HG02588 (cell line): ENCODE data around the gene NAA60.
"Not testable (repeated sequence)": the region's sequence is repeated elsewhere in the genome, so short reads cannot be mapped to it uniquely, and the experiment has no call there.

Experiments
- ATAC-seq: cut with Tn5 transposase; IDR thresholded peaks from one replicate; pipeline ENCODE4 v1.9.1; 2021; ENCODE audit warnings: mild to moderate bottlenecking, moderate library complexity; ENCODE audit not compliant: unreplicated experiment

Gene NAA60

DNA sequence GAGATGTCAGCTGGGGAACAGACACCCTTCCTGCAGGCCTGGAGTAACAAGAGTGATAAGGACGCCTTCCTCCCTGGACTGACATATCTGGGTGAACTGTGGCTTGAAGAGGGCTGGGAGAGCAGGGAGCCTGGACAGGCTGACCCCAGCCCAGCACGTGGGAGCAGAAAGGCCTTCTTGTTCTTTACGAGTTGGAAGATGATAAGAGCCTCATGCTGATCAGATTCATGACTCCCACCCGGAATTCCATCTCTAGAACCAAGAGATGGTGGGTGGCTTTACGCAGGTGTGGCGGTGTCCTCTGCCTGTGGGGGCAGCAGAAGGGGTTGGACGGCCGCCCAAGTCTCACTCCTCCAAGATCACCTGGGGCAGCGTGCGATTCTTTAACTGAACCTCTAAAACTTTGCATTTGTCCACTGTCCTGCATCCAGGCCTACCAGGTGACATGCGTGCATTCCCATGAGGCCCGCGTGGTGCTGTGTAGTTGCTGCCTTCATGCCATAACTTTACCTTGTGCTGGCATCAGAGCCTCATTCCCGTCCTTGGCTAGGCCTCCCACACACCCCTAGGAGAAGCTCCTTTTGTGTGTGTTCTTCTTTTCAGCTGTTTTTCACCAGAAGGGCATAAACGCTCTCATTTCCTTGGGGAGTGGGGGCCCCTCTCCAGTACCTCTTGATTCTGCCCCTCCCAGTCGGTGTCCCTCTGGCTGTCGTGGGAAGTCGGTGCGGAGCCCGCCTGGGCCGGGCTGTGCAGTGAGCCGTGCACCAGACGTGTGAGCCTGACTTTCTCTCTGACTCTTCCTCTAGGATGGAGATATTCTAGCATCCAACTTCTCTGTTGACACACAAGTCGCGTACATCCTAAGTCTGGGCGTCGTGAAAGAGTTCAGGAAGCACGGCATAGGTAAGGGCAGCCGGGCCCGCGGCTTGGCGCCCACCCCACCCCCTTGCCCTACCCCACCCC is 38.5 kb downstream of the NAA60 start:
- no peak for ATAC-seq

DNA sequence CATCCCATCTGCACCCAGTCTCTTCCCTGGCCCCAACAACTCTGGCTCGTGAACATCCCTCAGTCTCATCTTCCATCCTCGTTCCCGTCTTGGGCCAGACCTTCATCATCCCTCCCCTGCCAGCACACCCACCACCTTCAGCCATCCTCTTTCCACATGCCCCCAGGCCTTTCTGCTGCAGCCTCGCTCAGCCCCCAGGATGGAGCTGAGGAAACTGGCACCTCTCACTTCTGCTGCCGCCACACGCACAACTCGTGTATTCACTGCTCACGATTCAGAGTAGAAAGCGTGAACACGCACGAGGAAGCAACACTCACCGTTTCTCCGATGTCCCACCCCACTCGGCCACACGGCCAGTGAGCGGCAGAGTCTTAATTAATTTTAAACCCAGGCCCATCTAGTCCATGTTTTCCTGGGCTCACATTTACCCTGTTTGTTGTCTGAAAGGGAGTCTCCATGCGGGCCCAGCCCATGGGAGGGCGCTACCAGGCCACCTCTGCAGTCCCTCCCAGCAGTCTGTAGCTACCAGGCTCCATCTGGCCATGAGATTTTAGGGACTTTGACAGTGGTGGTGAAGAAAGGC is 39.3 kb downstream of the NAA60 start:
- no peak for ATAC-seq

GRCh38 chr16:3484318-3485096 is 41.0 kb downstream of the NAA60 start:
- ATAC-seq = no peak

DNA sequence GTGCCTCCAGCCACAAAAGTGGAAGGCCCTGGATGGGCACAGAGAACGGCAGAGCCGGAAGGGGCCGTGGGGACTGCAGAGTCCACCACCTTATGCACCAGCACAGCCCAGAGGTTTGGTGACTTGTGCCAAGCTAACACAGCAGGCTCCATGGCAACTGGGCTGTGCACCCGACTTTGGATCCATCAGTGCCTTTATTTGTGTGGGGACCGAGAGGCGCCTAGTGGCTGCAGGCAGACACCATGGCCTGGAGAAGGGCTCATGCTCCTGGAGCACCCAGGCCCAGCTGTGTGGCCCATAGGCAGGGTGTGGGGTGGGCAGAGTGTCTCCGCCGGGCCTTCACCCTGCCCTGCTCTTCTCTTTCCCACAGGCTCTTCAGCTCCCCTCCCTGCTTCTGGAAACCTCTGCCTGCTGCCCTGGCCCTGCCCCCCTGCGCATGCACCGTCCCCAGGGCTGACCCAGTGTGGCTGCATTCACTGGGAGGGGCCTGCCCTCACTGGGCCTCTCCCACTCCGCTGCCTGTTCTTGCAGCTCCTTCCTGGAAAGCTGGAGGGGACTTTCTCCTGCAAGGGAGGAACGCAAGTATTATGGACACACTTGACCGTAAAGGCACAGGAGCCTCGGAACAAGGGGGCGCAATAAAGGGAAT is 41.7 kb downstream of the NAA60 start:
- ATAC-seq = no peak

DNA sequence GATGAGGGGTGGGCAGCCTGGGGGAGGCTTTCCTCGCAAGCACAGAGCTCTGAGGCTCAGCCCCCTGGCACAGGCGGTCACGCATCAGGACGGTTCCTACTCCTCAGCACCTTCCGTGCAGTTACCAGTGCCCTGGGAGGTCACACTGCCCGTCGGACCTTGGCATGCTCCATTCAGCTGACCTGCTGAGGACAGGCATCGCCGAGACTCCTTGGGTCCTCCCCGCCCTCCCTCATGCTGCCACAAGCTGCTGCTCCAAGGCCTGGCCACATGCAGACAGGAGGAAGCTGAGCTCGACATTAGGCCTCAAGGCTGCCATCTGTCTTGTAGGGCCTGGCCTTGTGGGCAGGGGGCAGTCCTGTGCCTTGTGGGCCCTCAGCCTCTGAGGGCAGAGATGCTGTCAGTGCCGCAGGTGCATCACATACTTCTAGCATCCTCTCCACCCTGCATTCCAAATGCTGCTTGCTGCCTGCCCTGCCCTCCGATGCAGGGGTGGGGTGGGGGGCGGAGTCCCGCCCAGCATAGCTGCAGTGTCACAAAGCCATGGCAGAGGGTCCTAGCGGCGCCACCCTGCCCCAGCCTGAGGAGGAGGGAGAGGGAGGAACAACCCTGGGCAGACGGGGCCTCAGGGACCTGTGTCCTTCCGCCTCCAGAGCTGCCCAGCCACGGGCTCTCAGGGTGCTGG is 42.5 kb downstream of the NAA60 start:
- ATAC-seq = no peak

GRCh38 chr16:3486506-3487215 is 43.2 kb downstream of the NAA60 start:
- no peak for ATAC-seq

DNA sequence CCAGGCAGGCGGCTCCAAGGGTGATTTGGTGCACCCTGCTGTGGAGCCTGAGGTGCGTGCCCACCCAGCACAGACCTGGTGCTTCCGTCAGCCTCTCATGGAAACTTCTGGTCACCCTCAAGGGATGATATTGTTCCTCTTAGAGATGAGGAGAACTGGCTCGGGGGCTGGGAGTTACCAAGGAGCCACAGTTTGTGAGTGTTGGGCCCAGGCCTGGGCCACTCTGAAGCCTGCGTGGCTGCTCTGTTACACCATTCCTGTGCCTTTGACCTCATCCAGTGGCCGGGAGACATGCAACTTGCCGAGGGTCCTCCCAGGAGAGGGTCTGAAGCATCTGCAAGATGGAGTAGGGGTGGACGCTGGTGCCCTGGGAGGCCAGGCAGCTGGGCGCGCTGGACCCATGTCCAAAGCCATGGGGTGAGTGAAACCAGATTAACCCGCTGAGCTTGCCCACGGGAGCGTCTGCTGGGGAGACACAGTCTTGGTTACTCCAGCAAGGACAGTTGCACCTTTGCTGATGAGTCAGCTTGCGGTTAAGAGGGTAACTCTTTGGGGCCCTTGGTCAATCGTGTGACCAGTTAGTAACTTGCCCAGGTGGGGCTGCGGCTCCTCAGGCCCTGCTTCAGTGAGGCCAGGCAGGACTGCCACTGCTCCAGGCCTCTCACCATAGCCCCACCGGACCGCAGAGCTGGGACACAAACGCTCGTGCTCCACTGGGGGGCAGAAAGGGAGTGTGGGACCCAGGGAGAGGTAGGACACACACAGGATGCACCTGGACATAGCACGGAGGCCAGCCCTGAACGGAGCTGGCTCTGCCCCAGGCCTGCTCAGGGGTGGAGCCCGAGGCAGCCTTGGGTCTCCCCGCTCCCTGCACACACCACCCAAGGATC is 44.3 kb downstream of the NAA60 start:
- no peak for ATAC-seq

DNA sequence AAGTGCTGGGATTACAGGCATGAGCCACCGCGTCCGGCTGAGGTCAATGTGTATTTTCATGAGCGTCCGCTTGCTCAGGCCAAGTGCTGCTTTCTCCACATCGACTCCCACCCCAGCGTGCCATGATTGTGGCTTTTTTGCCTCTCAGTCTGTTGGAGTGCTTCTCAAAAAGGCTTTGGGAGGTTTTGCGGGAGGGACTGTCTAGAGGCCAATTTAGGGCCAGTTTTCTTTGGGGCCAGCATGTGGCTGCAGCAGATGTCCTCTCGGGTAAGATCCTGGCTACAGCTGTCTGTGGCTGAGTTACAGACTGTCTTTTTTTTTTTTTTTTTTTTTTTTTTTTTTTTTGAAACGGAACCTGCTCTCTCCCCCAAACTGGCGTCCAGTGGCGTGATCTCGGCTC is 45.3 kb downstream of the NAA60 start:
- ATAC-seq = no peak

- no peak for ATAC-seq
These were observed 47.6 kb downstream of the NAA60 start for GRCh38 chr16:3490911-3491629.

DNA sequence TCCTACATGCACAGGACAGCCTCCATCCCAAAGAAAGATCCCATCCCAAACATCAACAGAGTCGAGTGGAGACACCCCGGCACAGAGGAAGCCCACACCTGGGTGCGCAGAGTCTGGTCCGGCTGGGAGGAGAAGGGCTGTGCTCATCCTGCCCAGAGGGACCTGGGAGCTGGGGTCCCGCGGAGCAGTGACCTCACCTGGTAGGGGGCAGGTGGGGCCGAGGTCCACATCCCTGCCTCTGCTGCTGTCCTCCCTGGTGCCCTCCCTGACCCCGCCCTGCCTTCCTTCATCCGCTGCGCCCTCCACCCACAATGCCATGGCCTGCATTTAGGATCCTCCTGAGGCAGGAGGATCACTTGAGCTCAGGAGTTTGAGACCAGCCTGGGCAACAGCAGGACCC is 48.9 kb downstream of the NAA60 start:
- no peak for ATAC-seq

DNA sequence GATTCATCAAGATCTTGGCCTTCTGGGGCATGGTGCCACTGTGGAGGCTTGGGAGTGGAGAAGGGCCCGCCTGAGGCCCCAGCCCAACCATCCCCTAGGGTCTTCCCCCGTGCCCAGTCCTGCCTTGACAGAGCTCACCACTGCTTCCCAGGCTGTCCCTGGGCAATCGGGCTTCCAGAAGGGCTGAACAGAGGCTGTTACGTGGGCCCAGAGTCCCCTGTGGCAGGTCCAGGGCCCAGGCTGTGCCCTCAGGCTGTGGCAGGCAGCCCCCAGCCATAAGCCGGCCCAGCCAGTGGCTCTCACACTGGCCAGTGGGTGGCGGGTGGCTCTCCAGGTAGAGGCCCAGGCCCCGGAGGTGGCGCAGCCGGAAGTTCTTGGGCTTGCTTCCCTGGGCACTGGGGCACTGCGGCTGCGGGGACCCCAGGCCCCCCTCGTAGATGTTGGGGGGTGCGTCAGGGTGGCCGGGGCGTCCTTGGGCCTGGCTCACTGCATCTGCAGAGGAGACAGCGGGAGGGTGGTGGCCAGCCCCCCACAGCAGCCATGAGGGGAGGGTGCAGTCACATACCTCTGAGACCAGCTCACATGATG is 51.0 kb downstream of the NAA60 start:
- no peak for ATAC-seq

DNA sequence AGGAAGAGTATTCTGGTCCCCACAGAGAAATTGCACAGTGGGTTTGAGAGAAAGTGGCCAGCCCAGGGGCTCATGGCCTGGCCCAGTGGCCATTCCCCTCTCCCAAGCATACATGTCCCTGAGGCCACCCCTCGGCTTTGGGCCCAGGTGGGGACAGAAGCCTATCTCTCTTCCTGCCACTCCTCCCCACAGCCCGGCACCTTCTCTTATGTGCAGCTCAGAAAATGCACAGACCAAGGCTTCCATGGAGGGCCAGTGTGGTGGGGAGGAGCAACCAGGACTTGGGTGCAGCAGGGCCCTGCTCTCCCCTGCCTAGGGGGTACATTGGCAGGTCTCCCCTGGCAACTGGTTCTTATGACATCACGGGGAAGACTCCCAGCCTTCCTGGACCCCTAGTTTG is 51.7 kb downstream of the NAA60 start, which contains the start of gene C16orf90:
Gene C16orf90, minus strand, starts transcription at position 314 of the 400 bp plus-strand sequence. Its CDS starts 68 bp downstream, at position 246.
- no peak for ATAC-seq

DNA sequence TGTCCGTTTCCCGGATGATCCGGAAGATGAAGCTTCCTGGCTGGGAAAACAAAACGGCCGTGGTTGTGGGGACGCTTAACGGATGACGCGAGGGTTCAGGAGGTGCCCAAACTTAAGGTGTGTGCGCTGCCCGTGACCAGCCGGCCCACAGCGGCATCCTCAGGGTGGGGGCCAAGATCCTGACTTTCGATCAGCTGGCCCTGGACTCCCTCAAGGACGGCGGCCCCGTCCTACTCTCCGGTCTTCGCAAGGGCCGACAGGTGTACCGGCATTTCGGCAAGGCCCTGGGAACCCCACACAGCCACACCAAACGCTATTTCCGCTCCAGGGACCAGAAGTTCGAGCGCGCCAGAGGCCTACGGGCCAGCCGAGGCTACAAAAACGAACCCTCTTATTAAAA is 52.9 kb downstream of the NAA60 start:
- ATAC-seq = no peak

GRCh38 chr16:3497771-3498170 is 54.3 kb downstream of the NAA60 start:
- no peak for ATAC-seq

GRCh38 chr16:3498988-3499387 is 55.5 kb downstream of the NAA60 start:
- no peak for ATAC-seq

- not testable (repeated sequence) for ATAC-seq
These were observed 57.9 kb downstream of the NAA60 start for GRCh38 chr16:3501412-3501761.

GRCh38 chr16:3501783-3502400 is 58.4 kb downstream of the NAA60 start:
- ATAC-seq = no peak
